ENCODE measurements around the gene LMNTD2. TPM values are rescaled to one million over a fixed set of nuclear protein-coding genes. Genes with fewer than 3 reads are reported as not detected.

LMNTD2 gene
- total RNA-seq, 1 donor from 2014 or later: 2.3 TPM

- TF ChIP-seq CTCF (IDR thresholded peaks at IDR 0.05; ENCODE audit: partially characterized antibody, unreplicated experiment): no peak
- Mint-ChIP-seq H3K27ac (ENCODE audit: unreplicated experiment) (no peak overlapping the region), H3K4me3 (ENCODE audit: unreplicated experiment) (no peak overlapping the region), H3K4me1 (ENCODE audit: low read depth, unreplicated experiment) (no peaks in the 10 kb centered on the region), H3K27me3 (ENCODE audit: unreplicated experiment) (peaks cover 4% of the 10 kb centered on the region), H3K9me3 (ENCODE audit: unreplicated experiment) (peaks cover 6% of the 10 kb centered on the region), H3K36me3 (ENCODE audit: unreplicated experiment) (no peaks in the 10 kb centered on the region)
- no peak for DNase-seq
Observed at GRCh38 chr11:559020-559620, 1.4 kb downstream of the LMNTD2 start.

- no peak for TF ChIP-seq CTCF (IDR thresholded peaks at IDR 0.05; ENCODE audit: partially characterized antibody, unreplicated experiment)
- Mint-ChIP-seq H3K4me1 (ENCODE audit: low read depth, unreplicated experiment) (no peaks in the 10 kb centered on the region), H3K36me3 (ENCODE audit: unreplicated experiment) (no peaks in the 10 kb centered on the region), H3K27me3 (ENCODE audit: unreplicated experiment) (peaks cover 4% of the 10 kb centered on the region), H3K27ac (ENCODE audit: unreplicated experiment) (no peak overlapping the region), H3K9me3 (ENCODE audit: unreplicated experiment) (peaks cover 6% of the 10 kb centered on the region), H3K4me3 (ENCODE audit: unreplicated experiment) (no peak overlapping the region)
- no peak for DNase-seq
Observed at GRCh38 chr11:558503-558902, 2.0 kb downstream of the LMNTD2 start.

- H3K9me3 Mint-ChIP-seq (ENCODE audit: unreplicated experiment): peaks cover 6% of the 10 kb centered on the region
- H3K36me3 Mint-ChIP-seq (ENCODE audit: unreplicated experiment): no peaks in the 10 kb centered on the region
- peaks cover 5% of the 10 kb centered on the region for H3K27me3 Mint-ChIP-seq (ENCODE audit: unreplicated experiment)
- TF ChIP-seq CTCF (IDR thresholded peaks at IDR 0.05; ENCODE audit: partially characterized antibody, unreplicated experiment): no peak
- no peak overlapping the region for H3K4me3 Mint-ChIP-seq (ENCODE audit: unreplicated experiment)
- no peak for DNase-seq
- peaks cover 1% of the 10 kb centered on the region for H3K4me1 Mint-ChIP-seq (ENCODE audit: low read depth, unreplicated experiment)
- H3K27ac Mint-ChIP-seq (ENCODE audit: unreplicated experiment): no peak overlapping the region
Observed at GRCh38 chr11:557328-558132, 3.0 kb downstream of the LMNTD2 start.

GRCh38 chr11:556662-557256, 3.8 kb downstream of the LMNTD2 start:
- no peak for TF ChIP-seq CTCF (IDR thresholded peaks at IDR 0.05; ENCODE audit: partially characterized antibody, unreplicated experiment)
- DNase-seq: no peak
- Mint-ChIP-seq H3K36me3 (ENCODE audit: unreplicated experiment) (no peaks in the 10 kb centered on the region), H3K27me3 (ENCODE audit: unreplicated experiment) (peaks cover 5% of the 10 kb centered on the region), H3K9me3 (ENCODE audit: unreplicated experiment) (peaks cover 6% of the 10 kb centered on the region), H3K4me1 (ENCODE audit: low read depth, unreplicated experiment) (peaks cover 1% of the 10 kb centered on the region), H3K27ac (ENCODE audit: unreplicated experiment) (no peak overlapping the region), H3K4me3 (ENCODE audit: unreplicated experiment) (peak overlapping the region; percentile 65)
